ENCODE measurements around the gene PARL.

Gene PARL, protein sequence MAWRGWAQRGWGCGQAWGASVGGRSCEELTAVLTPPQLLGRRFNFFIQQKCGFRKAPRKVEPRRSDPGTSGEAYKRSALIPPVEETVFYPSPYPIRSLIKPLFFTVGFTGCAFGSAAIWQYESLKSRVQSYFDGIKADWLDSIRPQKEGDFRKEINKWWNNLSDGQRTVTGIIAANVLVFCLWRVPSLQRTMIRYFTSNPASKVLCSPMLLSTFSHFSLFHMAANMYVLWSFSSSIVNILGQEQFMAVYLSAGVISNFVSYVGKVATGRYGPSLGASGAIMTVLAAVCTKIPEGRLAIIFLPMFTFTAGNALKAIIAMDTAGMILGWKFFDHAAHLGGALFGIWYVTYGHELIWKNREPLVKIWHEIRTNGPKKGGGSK

GRCh38 chr3:183884427-183885296, at the start of gene PARL:
Gene PARL (minus strand): TSS chr3:183884880. CDS start chr3:183884846, 34 bp downstream.
- peak; percentile 86 for DNase-seq

GRCh38 chr3:183933160-183933559, 48.5 kb upstream of the PARL start:
- DNase-seq, result no peak

DNA sequence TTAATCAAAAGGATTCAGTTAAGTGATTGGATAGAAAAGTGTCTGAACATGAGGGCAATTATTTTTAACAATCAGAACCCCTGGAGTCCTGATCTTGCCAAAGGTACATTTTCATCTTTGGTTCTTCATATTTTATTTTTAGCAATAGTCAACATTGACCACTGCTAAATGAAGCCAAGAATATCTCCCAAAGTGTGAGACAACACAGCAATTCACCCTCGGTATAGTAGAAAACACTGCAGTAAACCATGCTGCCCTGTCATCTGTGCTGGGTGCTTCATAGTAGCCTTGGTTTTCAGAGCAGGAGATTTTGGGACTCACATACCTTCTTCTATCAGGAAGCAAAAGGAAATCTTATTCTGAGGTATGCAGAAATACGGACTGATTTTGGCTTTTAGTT, 47.2 kb upstream of the PARL start:
- DNase-seq, result no peak

DNA sequence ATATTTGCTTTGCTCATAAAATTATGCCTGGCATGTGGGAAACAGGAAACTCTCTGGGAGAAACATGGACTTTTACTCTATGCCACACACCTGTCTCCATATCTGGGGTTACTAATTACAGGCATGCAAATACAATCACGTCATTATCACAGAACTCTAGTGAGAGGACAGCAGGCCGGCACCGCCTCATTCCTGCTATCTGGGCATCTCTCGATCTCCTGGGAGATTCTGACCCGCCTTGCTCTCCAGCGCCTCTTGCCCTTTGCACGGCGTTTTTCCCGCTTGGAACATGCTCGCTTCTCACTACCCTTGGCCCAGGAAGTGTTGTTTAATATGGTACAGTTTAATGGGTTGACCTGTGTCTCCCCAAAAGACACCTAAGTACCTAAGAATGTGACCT, 45.4 kb upstream of the PARL start:
- DNase-seq, result no peak

DNA sequence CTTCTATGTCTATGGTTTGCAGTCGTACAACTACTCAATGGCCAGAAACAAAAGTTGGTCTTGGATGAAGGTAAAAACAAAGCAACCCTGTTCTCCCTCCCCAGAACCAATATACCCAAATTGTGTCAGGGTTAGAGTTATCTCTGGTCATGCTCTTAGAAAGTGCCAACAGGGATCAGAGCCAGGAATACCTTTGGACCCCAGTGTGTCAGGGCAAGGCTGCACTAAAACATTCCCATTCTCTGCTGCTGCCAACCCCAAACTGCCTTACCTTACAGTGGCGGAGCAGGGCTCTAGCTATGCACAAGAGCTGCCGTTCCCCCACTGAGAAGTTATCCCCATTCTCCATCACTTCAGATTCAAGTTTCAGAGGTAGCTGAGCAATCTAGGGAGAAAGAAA, 42.4 kb upstream of the PARL start:
- DNase-seq, result no peak

GRCh38 chr3:183924956-183925355, 40.3 kb upstream of the PARL start:
- DNase-seq, result no peak

DNA sequence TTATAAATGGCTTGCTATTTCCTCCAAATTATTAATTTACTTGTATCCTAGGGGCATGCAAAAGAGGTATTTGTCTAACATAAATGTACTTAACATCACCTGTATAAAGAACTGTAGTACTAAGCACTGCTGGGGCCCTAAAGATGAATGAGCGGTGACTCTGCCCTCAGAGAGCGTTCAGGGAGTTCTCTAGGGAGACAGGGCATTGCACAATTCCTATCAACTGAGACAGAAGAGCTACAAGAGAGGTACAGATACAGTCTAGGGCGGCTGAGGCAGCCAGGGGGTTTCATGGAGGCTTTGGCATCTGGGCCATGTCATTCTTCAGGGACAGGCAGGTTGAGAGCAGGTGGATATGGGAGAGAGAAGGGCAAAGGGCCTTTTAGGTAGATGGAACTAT, 39.9 kb upstream of the PARL start:
- DNase-seq, result no peak

DNA sequence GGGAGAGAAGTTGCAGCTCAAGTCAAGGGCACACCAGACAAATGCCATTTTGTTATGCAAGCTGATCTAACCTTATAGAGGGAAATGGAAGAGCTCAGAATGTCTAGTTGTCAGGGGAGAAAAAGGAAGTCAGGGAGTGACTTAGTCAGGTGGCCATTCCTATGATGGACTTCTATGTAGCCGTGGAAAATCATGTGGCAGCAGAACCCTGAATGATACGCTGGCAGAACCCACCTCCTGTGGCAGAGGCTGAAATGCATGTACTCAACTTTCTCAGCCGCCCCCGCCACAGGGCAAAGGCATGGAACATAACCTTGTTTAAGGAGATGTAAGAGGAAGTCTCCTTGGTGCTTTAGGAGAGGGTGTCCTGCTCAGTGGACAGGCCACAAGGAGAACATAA, 37.7 kb upstream of the PARL start:
- DNase-seq, result no peak

DNA sequence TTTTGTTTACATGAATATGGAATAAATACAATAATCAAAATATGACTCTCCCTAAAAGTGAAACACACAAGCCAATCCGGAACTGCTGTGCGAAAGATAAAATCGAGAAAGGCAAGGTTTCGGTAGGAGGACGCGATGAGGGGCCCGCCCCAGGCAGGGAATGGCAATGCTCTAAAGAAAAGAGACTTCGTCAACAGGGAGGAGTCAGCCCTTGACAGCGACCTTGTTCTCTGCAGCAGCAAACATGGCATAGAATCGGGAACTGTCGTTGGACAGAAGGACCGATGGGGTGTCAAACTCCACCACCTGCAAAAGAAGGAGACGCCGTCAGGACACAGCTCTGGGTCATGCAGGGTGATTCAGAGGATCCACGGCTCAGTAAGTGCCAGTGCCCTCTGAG, 36.4 kb upstream of the PARL start:
- no peak for DNase-seq

DNA sequence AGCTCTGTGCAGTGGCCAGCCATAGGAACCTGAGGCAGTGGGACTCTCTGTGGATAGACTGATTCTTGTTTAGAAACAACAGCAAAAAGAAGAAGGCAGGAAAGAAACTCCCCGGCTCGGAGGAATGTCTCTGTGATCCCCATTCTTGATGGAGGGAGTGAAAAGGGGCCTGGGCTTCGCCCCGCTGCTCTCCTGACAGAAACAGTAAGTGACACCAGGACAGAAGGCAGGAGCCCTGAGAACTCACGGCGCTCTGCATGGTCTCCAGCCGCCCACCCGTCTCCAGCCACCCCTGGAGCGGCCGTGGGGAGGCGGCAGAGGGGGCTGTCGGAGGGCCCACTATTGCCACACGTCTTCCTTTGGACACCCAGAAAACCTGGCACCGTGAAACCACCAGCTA, 35.7 kb upstream of the PARL start:
- DNase-seq, result no peak

DNA sequence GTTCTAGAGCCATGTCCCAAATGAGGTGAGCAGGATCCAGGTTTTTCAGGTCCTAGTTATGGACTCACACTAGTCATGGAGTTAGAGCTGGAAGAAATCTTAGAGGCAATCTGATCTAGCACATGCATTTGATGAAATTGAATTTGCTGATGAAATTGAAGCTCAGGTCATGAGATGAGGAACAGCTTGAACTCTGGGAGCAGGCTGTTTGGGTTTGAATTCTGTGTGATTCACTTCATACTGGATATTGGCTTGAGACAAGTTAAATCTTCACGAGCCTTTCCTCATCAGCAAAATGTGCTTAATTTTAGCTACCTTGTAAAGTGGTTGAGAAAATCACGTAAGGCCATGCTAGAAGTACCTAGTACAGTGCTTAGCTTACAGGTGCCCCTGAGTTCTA, 33.5 kb upstream of the PARL start:
- DNase-seq, result no peak

DNA sequence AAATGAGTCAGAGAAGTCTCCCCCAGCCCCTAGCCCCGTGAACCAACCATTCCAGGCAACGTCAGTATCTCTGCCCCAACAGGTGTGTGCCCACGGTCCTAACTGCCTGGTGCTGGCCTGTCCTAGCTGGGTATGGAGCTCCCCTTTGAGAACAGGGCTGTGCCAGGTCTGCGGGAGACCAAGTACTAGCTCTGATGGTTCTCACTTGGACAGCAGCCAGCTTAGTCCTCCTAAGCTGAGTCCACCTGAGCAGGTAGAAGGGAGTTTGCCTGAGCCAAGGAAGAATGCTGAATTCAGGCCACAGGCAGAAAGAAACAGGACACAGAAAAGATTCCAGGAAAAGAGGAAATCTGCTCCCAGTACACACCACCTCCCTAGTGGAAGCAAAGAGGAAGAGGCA, 33.1 kb upstream of the PARL start:
- no peak for DNase-seq

GRCh38 chr3:183914856-183915255, 30.2 kb upstream of the PARL start:
- no peak for DNase-seq

DNA sequence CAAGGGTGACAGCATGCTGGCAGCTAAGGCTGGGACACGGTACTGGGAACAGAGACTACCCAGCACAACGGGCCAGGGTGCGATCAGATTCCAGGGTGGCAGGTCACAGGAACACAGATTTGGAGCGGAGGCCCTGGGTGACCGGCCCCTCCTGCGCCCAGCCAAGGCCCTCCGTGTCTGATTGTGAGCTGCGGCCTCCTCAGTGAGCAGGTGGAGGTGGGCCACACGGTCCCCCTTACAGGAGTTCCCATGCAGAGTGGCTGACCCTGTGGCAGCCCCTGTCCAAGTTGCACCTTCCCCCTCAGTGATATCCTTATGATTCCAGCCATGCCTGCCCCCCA, 28.9 kb upstream of the PARL start:
- DNase-seq, result no peak

- no peak for DNase-seq
These were observed 28.4 kb upstream of the PARL start for GRCh38 chr3:183912895-183913579.

DNA sequence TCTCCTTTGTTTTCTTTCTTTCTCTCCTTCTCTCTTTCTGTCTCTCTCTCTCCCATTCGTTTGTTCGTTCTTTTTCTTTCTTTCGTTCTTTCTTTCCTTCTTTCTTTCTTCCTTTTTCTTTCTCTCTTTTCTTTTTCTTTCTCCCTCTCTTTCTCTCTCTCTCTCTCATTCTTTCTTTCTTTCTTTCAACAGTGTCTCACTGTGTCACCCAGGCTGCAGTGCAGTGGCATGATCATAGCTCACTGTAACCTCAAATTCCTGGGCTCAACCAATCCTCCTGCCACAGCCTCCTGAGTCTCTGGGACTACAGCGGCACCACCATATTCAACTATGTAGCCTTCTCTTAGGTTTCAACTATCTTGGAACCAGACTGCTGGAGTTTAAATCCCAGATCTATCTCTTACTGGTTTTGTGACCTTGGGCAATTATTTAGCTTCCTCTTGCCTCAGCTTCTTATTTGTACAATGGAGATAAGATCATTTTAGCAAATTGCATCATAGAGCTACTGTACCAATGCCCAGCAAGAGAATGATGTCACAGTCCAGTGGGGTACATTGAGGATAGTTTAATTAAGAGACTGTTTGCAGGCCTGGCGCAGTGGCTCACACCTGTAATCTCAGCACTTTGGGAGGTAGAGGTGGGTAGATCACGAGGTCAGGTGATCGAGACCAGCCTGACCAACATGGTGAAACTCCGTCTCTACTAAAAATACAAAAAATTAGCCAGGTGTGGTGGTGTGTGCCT, 27.3 kb upstream of the PARL start:
- DNase-seq, result no peak

- DNase-seq, result no peak
These were observed 26.4 kb upstream of the PARL start for GRCh38 chr3:183911087-183911486.

- DNase-seq, result no peak
These were observed 24.4 kb upstream of the PARL start for GRCh38 chr3:183909030-183909600.

- no peak for DNase-seq
These were observed 23.2 kb upstream of the PARL start for GRCh38 chr3:183907911-183908331.

DNA sequence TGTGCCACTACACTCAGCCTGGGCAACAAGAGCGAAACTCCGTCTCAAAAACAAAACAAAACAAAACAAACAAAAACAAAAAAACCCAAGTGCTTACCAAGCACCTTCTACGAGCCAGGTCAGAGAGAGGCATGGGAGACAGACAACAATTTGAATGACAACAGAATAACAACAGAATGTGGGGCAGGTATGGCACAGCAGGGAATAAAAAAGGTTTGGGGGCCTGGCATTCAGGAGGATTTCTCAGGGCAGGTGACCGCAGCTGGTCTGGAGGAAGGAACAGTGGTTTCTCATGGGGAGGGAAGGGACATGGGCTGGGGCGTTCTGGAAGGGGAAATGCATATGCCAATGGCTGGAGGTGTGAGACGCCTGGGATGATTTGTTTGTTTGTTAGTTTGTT, 22.5 kb upstream of the PARL start:
- no peak for DNase-seq

DNA sequence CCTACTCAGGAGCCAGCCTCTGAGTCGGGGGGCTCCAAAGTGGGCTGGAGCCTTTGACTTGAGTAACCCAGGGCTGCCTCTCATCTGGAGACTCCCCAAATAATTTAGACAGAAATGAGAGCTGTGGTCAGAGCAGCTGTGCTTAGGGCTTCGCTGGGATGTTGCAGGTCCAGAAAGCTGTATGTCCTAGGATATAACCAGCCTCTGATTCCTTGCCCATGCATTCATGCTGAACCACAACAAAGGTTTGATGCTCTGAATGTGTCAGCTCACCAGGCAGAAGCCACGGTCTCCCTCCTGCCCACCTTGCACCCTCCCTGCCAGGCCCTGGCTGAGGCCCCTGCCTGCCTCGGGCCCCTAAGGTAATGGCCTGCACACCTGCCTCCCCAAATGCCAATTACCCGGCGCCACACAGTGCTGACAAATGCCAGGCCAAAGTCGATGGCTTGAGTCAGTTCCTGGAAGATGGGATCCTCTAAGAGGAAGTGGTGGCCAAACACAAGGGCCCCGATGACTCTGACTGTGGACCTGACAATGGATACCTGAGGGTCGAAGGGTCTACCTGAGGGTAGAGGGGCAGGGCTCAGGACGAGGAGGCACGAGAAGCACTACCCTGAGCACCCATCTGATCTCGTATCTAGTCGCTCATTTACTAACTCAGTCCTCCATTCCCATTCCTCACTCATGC, 21.7 kb upstream of the PARL start:
- DNase-seq, result no peak

Measured in NCI-H446 treated with DMSO at 0.1 percent for 48 hours (cell line).